Body of pancreas (tissue), 4 donors: ENCODE data around the gene GPRIN3. TPM values are rescaled to one million over a fixed set of nuclear protein-coding genes. Genes with fewer than 3 reads are reported as not detected.
"Not testable (repeated sequence)": the region's sequence is repeated elsewhere in the genome, so short reads cannot be mapped to it uniquely, and the experiment has no call there.

Experiments
- ATAC-seq: fragments of 150-250 bp; one replicate; pipeline ENCODE4 v1.9.1; 2016
- DNase-seq, 4 donors: peaks; one replicate each; pipeline ENCODE4 v3.0.0-alpha.2; 2019
- H3K27ac ChIP-seq, 4 donors: fragments of 200-600 bp; sonication (generic); 1 replicate in 3 of 4; 2 replicates in 1 of 4; pipeline versions ENCODE4 v1.5.1 to v1.6.1; 2016 to 2019; ENCODE audit warnings: mild to moderate bottlenecking in 1 of 4, mixed read lengths in 1 of 4, moderate library complexity in 1 of 4
- H3K27me3 ChIP-seq, 2 donors: fragments of 200-600 bp; sonication (generic); one replicate each; pipeline ENCODE4 v1.6.0; 2016; ENCODE audit warnings: mild to moderate bottlenecking in 1 of 2
- H3K36me3 ChIP-seq, 2 donors: fragments of 200-600 bp; sonication (generic); replicated peaks in 1 of 2; 2 replicates each; pipeline ENCODE4 v1.5.1; 2016; ENCODE audit warnings: low read depth in 2 of 2; ENCODE audit not compliant: insufficient read depth in 1 of 2
- H3K4me1 ChIP-seq: fragments of 200-600 bp; sonication (generic); one replicate; pipeline ENCODE4 v1.6.0; 2016
- H3K4me3 ChIP-seq, 2 donors: fragments of 200-600 bp; sonication (generic); 1 replicate in 1 of 2; 2 replicates in 1 of 2; pipeline ENCODE4 v1.5.1; 2016 to 2019
- H3K9me3 ChIP-seq, 3 donors: fragments of 200-600 bp; sonication (generic); 1 replicate in 2 of 3; 2 replicates in 1 of 3; pipeline ENCODE4 v1.5.1; 2016
- CTCF ChIP-seq, 7 experiments: fragments of 450-650 bp in 4 of 7; fragments of 200-600 bp in 3 of 7; sonication (generic) in 3 of 7; IDR thresholded peaks; one replicate each; pipeline ENCODE4 v1.5.1; 2016 to 2019; ENCODE audit warnings: antibody characterized with exemption in 7 of 7
- POLR2A ChIP-seq, 3 donors: fragments of 450-650 bp; IDR thresholded peaks; one replicate each; pipeline ENCODE4 v1.6.1; 2016; ENCODE audit warnings: antibody characterized with exemption in 3 of 3, mild to moderate bottlenecking in 2 of 3
- WGBS, 2 donors: methylation state at CpG; one replicate each; pipeline ENCODE4 v1.1.5; 2017; 5-methylcytosine and 5-hydroxymethylcytosine counted together
- intact Hi-C: fragments of 100-400 bp; cut with DNase I; formaldehyde crosslinking; loops from one replicate; pipeline ENCODE4 v1.15.1; 2023
- total RNA-seq, 2 donors: library from RNA; depleted of rRNA; stranded (reverse); fragments of >200 nt; gene quantifications; one replicate each; pipeline ENCODE4 v1.1.0, GENCODE V29; 2016

The GPRIN3 gene
- total RNA-seq, 2 donors from 2014 or later: 5.3 to 9.3 TPM

GRCh38 chr4:89316931-89317366, 9.3 kb upstream of the GPRIN3 start:
- Histone ChIP-seq H3K27me3 (no peaks in the 10 kb centered on the region), H3K4me1 (no peaks in the 10 kb centered on the region), H3K36me3 (no peaks in the 10 kb centered on the region), H3K27ac (peak overlapping the region in 1 of 4 donors; percentile 30), H3K4me3 (no peak overlapping the region), H3K9me3 (no peaks in the 10 kb centered on the region)
- peak in 1 of 4 donors; percentile 13 for DNase-seq
- intact Hi-C loops: no loop called here
- TF ChIP-seq POLR2A (IDR thresholded peaks at IDR 0.05) (no peak), CTCF (IDR thresholded peaks at IDR 0.05) (no peak)
- no peak for ATAC-seq
- 59 to 73% methylated on average over 3 of the region's 3 CpGs for WGBS, 2 donors

GRCh38 chr4:89316211-89316610, 8.6 kb upstream of the GPRIN3 start:
- Histone ChIP-seq H3K27ac (no peak overlapping the region), H3K4me3 (no peak overlapping the region), H3K4me1 (no peaks in the 10 kb centered on the region), H3K36me3 (no peaks in the 10 kb centered on the region), H3K27me3 (no peaks in the 10 kb centered on the region), H3K9me3 (no peaks in the 10 kb centered on the region)
- DNase-seq (no peak), ATAC-seq (no peak)
- TF ChIP-seq POLR2A (IDR thresholded peaks at IDR 0.05) (no peak), CTCF (IDR thresholded peaks at IDR 0.05) (no peak)
- 73 to 89% methylated on average over 1 of the region's 1 CpG for WGBS, 2 donors
- intact Hi-C loops: no loop called here

GRCh38 chr4:89314291-89314690, 6.7 kb upstream of the GPRIN3 start:
- 92% methylated on average over 3 of the region's 3 CpGs for WGBS, 2 donors
- TF ChIP-seq POLR2A (IDR thresholded peaks at IDR 0.05): no peak
- ATAC-seq (no peak), DNase-seq (no peak)
- Histone ChIP-seq H3K36me3 (no peaks in the 10 kb centered on the region), H3K27ac (no peak overlapping the region), H3K4me3 (no peak overlapping the region), H3K27me3 (no peaks in the 10 kb centered on the region), H3K9me3 (no peaks in the 10 kb centered on the region), H3K4me1 (no peaks in the 10 kb centered on the region)
- intact Hi-C loops: no loop called here

GRCh38 chr4:89312066-89312465, 4.5 kb upstream of the GPRIN3 start:
- Histone ChIP-seq H3K4me1 (peaks cover 5% of the 10 kb centered on the region), H3K27me3 (no peaks in the 10 kb centered on the region), H3K27ac (no peak overlapping the region), H3K36me3 (no peaks in the 10 kb centered on the region), H3K4me3 (no peak overlapping the region), H3K9me3 (no peaks in the 10 kb centered on the region)
- intact Hi-C loops: no loop called here
- peak in 2 of 4 donors; percentile 36 to 37 for DNase-seq
- ATAC-seq: no peak
- no peak for TF ChIP-seq POLR2A (IDR thresholded peaks at IDR 0.05)
- no peak for TF ChIP-seq CTCF (IDR thresholded peaks at IDR 0.05)

GRCh38 chr4:89311433-89311832, 3.8 kb upstream of the GPRIN3 start:
- TF ChIP-seq POLR2A (IDR thresholded peaks at IDR 0.05): no peak
- no peak for TF ChIP-seq CTCF (IDR thresholded peaks at IDR 0.05)
- intact Hi-C loops: no loop called here
- H3K9me3 ChIP-seq: no peaks in the 10 kb centered on the region
- no peak overlapping the region for H3K27ac ChIP-seq
- ATAC-seq (no peak), DNase-seq (no peak)
- H3K4me3 ChIP-seq: no peak overlapping the region
- H3K4me1 ChIP-seq: peaks cover 10% of the 10 kb centered on the region
- no peaks in the 10 kb centered on the region for H3K27me3 ChIP-seq
- 46 to 56% methylated on average over 1 of the region's 1 CpG for WGBS, 2 donors
- no peaks in the 10 kb centered on the region for H3K36me3 ChIP-seq

GRCh38 chr4:89309154-89309553, 1.6 kb upstream of the GPRIN3 start:
- H3K4me3 ChIP-seq, H3K9me3 ChIP-seq, H3K36me3 ChIP-seq, H3K27me3 ChIP-seq, H3K27ac ChIP-seq, intact Hi-C loops, ATAC-seq, DNase-seq: not testable (repeated sequence)
- peaks cover 27% of the 10 kb centered on the region for H3K4me1 ChIP-seq
- WGBS, 2 donors: 94 to 100% methylated on average over 5 of the region's 5 CpGs
